HAP-1 (cell line): Measurements from ENCODE around the gene ROPN1L.
A peak's percentile ranks its signal among the peaks of the same experiment; 100 is the strongest.
"Not testable (repeated sequence)": the region's sequence is repeated elsewhere in the genome, so short reads cannot be mapped to it uniquely, and the experiment has no call there.

ENCODE experiments used
- DNase-seq, 2 experiments: peaks; one replicate each; pipeline ENCODE4 v3.0.0-alpha.2; 2016 to 2020; ENCODE audit warnings: low spot score in 2 of 2
- H3K27me3 ChIP-seq: fragments of 250-450 bp; sonication (Bioruptor Pico); 2 replicates; pipeline ENCODE4 v1.5.1; 2020; ENCODE audit warnings: low read depth, mild to moderate bottlenecking, moderate library complexity
- H3K36me3 ChIP-seq: fragments of 250-450 bp; sonication (Bioruptor Pico); replicated peaks from 2 replicates; pipeline ENCODE4 v1.5.1; 2020; ENCODE audit warnings: mild to moderate bottlenecking
- H3K4me1 ChIP-seq: fragments of 250-450 bp; sonication (Bioruptor Pico); 2 replicates; pipeline ENCODE4 v1.5.1; 2020; ENCODE audit warnings: mild to moderate bottlenecking
- H3K4me3 ChIP-seq: fragments of 250-450 bp; sonication (Bioruptor Pico); 2 replicates; pipeline ENCODE4 v1.5.1; 2020; ENCODE audit warnings: mild to moderate bottlenecking, moderate library complexity
- H3K9me3 ChIP-seq: fragments of 250-450 bp; sonication (Bioruptor Pico); 2 replicates; pipeline ENCODE4 v1.5.1; 2020; ENCODE audit warnings: mild to moderate bottlenecking, moderate library complexity
- in situ Hi-C: fragments of 300-500 bp; cut with MboI; formaldehyde crosslinking; loops from 3 replicates; pipeline ENCODE4 v1.14.3; 2020; ENCODE audit warnings: low sequenced_read_pairs, inconsistent platforms, mixed read lengths

The ROPN1L gene

GRCh38 chr5:10513501-10514442 is 72.1 kb downstream of the ROPN1L start:
- H3K4me3 ChIP-seq, result no peak overlapping the region
- in situ Hi-C loops, result no loop called here
- H3K27me3 ChIP-seq, result no peaks in the 10 kb centered on the region
- H3K4me1 ChIP-seq, result no peaks in the 10 kb centered on the region
- no peaks in the 10 kb centered on the region for H3K36me3 ChIP-seq
- 0 out of 2 replicates have a peak, but pooled peaks cover 2% of the 10 kb centered on the region for H3K9me3 ChIP-seq
- DNase-seq, result peak in 1 of 2 experiments; percentile 15

- DNase-seq, H3K9me3 ChIP-seq, H3K4me3 ChIP-seq, H3K27me3 ChIP-seq, H3K4me1 ChIP-seq, in situ Hi-C loops, H3K36me3 ChIP-seq: not testable (repeated sequence)
Measured at GRCh38 chr5:10514572-10514971, 72.9 kb downstream of the ROPN1L start.
